GM06990 (cell line): ENCODE measurements around the gene COL4A2.

ENCODE experiments used
- DNase-seq: peaks from one replicate; pipeline ENCODE4 v3.0.0-alpha.2; 2011; ENCODE audit not compliant: insufficient read length; ENCODE audit errors: extremely low read depth
- H3K27me3 ChIP-seq: replicated peaks from 2 replicates; pipeline ENCODE4 v1.6.0; 2011; ENCODE audit warnings: low read length; ENCODE audit not compliant: control insufficient read depth, insufficient read depth
- H3K36me3 ChIP-seq: 2 replicates; pipeline ENCODE4 v1.5.1; 2011; ENCODE audit warnings: low read length; ENCODE audit not compliant: control insufficient read depth, insufficient read depth
- H3K4me3 ChIP-seq: replicated peaks from 2 replicates; pipeline ENCODE4 v1.5.1; 2011; ENCODE audit warnings: low read depth, mild to moderate bottlenecking, control low read depth, low read length
- TF ChIP-seq, protein P1 (sequence below): IDR thresholded peaks from 2 replicates; pipeline ENCODE4 v1.5.1; 2011; ENCODE audit warnings: low read length, control low read depth, mild to moderate bottlenecking, inconsistent platforms; ENCODE audit not compliant: insufficient read depth, poor library complexity, severe bottlenecking

The COL4A2 gene

DNA sequence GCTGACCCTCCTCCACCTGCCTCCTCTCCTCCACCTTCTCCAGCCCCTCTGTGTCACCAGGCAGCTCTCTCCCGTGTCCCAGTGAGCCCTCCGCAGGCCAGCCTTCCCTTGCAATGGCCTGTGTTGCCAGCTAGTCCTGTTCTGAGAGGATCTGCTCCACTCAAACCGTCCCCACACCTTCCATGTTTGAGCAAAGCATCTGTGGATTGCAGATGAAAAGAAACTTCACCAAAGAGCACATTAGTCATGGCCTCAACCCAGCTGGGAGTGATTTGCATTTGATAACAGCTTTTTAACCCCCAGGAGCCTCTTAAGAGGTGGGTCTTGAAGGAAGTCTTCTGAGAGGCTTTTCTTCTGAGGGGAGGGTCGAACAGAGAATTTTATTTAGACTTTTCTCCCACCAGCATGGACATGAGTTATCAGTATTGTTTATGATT, 72.8 kb downstream of the COL4A2 start:
- TF ChIP-seq, protein P1, sequence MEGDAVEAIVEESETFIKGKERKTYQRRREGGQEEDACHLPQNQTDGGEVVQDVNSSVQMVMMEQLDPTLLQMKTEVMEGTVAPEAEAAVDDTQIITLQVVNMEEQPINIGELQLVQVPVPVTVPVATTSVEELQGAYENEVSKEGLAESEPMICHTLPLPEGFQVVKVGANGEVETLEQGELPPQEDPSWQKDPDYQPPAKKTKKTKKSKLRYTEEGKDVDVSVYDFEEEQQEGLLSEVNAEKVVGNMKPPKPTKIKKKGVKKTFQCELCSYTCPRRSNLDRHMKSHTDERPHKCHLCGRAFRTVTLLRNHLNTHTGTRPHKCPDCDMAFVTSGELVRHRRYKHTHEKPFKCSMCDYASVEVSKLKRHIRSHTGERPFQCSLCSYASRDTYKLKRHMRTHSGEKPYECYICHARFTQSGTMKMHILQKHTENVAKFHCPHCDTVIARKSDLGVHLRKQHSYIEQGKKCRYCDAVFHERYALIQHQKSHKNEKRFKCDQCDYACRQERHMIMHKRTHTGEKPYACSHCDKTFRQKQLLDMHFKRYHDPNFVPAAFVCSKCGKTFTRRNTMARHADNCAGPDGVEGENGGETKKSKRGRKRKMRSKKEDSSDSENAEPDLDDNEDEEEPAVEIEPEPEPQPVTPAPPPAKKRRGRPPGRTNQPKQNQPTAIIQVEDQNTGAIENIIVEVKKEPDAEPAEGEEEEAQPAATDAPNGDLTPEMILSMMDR = no peak
- H3K36me3 ChIP-seq = no peaks in the 10 kb centered on the region
- H3K27me3 ChIP-seq = peaks cover 3% of the 10 kb centered on the region; the same call in 1 of the 2 replicates
- no peak overlapping the region for H3K4me3 ChIP-seq
- no peak for DNase-seq

GRCh38 chr13:110380359-110381028, 73.4 kb downstream of the COL4A2 start:
- TF ChIP-seq, protein P1 = no peak
- no peaks in the 10 kb centered on the region for H3K36me3 ChIP-seq
- peaks cover 3% of the 10 kb centered on the region; the same call in 1 of the 2 replicates for H3K27me3 ChIP-seq
- no peak for DNase-seq
- no peak overlapping the region for H3K4me3 ChIP-seq

DNA sequence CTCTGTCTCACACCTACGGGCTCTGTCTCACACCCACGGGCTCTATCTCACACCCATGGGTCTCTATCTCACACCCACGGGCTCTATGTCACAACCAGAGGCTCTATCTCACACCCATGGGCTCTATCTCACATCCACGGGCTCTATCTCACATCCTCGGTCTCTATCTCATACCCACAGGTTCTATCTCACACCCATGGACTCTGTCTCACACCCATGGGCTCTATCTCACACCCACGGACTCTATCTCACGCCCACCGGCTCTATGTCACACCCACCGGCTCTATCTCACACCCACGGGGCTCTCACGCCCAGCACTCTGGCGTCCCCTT, 73.9 kb downstream of the COL4A2 start:
- peaks cover 3% of the 10 kb centered on the region; the same call in 1 of the 2 replicates for H3K27me3 ChIP-seq
- no peak overlapping the region for H3K4me3 ChIP-seq

GRCh38 chr13:110382229-110382628, 75.1 kb downstream of the COL4A2 start:
- TF ChIP-seq, protein P1 = no peak
- H3K27me3 ChIP-seq = 0 out of 2 replicates have a peak, but pooled peaks cover 2% of the 10 kb centered on the region
- no peak for DNase-seq
- H3K36me3 ChIP-seq = no peaks in the 10 kb centered on the region
- no peak overlapping the region for H3K4me3 ChIP-seq

More for the DNA sequence above, 73.9 kb downstream of the COL4A2 start:
- TF ChIP-seq, protein P1 = no peak
- H3K36me3 ChIP-seq = no peaks in the 10 kb centered on the region
- DNase-seq = no peak

DNA sequence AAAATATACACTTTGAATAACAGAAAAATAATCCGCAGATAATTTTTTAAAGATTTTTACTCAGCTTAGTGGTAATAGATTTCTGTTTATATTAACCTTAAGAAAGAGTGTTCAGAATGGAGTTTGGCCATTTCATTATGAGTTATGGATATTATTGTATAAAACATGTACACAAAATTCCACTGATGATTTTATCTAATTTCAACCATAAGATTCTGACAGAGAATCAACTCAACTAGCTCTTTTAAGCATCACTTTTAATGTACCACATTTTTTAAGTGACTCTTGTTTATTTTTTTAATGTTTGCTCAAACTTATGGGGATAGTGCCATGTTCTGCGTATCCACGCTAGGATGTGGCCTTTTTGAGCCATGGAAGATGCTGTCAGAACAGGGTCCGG, 75.7 kb downstream of the COL4A2 start:
- no peaks in the 10 kb centered on the region for H3K36me3 ChIP-seq
- H3K4me3 ChIP-seq = no peak overlapping the region
- TF ChIP-seq, protein P1 = no peak
- no peak for DNase-seq
- H3K27me3 ChIP-seq = 0 out of 2 replicates have a peak, but pooled peaks cover 2% of the 10 kb centered on the region

DNA sequence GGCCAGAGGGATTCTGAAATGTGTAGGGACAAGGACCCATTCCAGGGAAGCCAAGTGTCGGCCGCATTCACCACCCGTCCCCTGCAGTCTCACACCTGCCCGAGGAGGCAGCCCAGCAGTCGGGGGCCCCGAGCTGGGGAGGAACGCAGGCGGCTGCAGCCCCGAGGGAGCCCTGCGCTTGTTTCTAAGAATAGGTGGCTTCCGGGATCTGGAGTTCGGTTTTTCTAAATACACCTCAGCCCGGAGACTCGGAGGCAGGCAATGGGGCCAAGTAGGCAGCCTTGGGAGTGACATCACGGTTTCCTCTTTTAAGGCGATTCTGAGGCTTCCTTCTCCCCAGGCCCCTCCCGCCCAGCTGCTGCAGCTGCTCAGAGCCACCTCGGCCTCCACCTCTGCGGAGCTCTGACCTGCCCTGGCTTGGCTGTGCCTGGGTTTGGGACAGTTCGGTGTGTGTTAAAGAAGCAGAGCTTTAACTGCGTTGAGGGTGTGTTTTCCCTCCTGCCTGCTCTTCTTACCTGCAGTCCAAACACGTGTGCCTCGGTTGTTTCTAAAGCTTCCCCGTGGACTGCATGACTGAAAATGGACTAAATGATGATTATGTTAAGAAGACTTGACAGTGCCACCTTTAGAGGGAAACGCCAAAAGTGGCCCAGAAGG, 80.5 kb downstream of the COL4A2 start:
- peak; percentile 41 for DNase-seq
- TF ChIP-seq, protein P1 = no peak
- H3K4me3 ChIP-seq = no peak overlapping the region
- no peaks in the 10 kb centered on the region for H3K36me3 ChIP-seq
- no peaks in the 10 kb centered on the region; the same call in 1 of the 2 replicates for H3K27me3 ChIP-seq
